ENCODE measurements around the gene EPHB3.

GRCh38 chr3:184580376-184580775 lies 18.8 kb downstream of the EPHB3 start:
- TF ChIP-seq POLR2A (IDR thresholded peaks at IDR 0.05): no peak
- TF ChIP-seq, protein P1, sequence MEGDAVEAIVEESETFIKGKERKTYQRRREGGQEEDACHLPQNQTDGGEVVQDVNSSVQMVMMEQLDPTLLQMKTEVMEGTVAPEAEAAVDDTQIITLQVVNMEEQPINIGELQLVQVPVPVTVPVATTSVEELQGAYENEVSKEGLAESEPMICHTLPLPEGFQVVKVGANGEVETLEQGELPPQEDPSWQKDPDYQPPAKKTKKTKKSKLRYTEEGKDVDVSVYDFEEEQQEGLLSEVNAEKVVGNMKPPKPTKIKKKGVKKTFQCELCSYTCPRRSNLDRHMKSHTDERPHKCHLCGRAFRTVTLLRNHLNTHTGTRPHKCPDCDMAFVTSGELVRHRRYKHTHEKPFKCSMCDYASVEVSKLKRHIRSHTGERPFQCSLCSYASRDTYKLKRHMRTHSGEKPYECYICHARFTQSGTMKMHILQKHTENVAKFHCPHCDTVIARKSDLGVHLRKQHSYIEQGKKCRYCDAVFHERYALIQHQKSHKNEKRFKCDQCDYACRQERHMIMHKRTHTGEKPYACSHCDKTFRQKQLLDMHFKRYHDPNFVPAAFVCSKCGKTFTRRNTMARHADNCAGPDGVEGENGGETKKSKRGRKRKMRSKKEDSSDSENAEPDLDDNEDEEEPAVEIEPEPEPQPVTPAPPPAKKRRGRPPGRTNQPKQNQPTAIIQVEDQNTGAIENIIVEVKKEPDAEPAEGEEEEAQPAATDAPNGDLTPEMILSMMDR (IDR thresholded peaks at IDR 0.05): no peak
- TF ChIP-seq POLR2AphosphoS5 (IDR thresholded peaks at IDR 0.05): no peak

Data from sigmoid colon (tissue), 4 donors.